ENCODE data around the gene PRSS36.
"Not testable (repeated sequence)": the region's sequence is repeated elsewhere in the genome, so short reads cannot be mapped to it uniquely, and the experiment has no call there.

PRSS36 gene

DNA sequence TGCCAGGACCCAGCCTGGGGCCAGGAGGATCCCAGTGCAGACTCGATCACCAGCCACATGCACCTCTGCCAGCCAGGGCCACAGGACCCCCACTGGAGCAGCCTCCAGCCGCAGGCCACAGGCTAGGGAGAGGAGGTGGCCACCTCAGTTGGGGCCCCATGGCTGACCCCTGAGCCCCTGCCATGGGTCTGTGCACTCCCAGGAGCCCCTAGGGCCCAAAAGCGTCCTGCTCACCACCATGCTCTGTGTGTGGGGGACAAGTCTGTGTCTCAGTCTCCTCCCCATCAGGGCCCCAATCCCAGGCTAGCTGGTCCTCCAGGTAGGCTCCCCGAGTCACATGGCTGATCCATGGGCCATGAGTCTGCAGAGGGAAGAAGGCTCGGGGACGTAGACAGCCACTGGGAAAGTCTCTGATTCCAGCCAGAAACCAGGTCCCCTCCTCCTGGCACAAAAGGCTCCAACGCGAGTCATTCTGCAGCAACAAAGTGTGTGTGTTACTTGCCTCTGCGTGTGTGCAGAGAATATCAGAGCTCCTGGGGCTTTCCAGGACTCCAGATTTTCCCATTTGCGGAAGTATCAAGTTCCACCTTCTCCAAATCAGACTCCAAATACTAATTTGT, 8.3 kb downstream of the PRSS36 start:
- no peak for DNase-seq

DNA sequence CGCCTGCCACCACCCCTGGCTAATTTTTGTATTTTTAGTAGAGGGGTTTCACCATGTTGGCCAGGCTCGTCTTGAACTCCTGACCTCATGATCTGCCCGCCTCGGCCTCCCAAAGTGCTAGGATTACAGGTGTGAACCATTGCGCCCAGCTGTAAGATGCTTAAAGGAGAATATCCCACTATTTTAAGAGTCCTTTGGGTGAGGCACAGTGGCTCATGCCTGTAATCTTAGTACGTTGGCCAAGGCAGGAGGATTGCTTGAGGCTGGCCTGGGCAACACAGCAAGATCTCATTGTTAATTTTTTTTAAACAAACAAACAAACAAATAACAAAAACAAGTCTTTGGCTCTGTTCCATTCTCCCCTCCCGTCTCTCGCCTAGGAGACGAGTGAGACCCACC, 8.8 kb downstream of the PRSS36 start:
- DNase-seq, result not testable (repeated sequence)

DNA sequence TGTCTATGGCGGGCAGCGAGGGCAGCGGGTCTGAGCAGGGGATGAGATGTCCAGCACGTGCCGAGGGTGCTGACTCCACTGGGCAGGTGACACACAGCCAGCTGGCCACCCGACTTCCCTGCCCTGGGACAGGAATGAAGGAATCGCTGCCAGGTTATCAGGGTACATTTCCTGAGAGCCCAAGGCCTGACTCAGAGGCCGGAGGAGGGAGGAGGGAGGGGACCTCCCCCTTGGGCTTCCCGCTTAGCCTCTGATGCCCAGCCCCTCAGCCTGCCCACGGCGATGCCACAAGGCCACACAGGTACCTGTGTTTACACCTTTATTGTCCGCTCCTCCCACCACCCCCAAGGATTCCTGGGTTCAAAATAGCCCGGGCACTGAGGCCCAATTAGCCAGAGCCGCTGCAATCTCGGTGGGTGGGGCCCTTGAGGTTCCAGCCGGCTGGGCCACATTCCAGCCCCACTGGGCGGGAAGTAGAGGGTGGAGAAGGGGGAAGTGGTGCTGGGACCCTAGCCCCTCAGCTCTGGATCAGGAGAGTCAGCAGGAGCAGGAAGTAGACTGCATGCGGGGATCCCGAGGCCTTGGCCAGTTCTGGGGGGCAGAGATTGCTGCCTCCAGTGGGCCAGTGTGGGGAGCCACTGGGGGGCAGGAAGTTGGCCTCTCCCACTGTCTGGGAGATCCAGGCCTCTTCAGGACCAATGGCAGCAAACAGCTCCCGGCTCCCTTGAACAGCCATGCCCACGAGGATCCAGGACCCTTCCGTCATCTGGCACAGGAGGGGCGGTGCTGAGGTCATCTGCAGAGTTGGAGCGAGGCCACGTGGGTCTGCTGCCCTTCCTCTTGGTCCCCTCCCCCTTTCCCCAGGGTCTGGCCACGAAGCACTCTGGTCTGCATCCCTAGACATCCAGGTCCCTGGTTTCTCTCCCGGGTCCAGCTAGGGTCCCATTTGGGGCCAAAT, 11.0 kb downstream of the PRSS36 start:
- no peak for DNase-seq

DNA sequence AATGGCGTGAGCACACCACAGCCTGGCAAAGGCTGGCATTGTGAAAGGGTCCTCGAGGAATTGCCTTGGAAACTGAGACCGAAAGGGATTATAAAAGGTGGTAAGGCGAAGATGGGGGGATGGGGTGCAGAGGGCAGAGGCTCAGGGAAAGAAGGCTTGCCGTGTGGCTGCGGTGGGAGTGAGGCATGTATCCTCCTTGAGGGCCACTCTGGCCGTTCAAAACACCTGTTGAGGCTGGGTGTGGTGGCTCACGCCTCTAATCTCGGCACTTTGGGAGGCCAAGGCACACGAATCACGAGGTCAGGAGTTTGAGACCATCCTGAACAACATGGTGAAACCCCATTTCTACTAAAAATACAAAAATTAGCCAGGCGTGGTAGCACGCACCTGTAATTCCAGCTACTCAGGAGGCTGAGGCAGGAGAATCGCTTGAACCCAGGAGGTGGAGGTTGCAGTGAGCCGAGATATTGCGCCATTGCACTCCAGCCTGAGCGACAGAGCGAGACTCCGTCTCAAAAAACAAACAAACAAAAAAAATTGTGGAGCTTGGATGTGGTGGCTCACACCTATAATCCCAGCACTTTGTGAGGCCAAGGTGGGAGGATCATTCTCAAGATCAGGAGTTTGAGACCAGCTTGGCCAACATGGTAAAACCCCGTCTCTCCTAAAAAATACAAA, 12.9 kb downstream of the PRSS36 start:
- DNase-seq, result not testable (repeated sequence)

DNA sequence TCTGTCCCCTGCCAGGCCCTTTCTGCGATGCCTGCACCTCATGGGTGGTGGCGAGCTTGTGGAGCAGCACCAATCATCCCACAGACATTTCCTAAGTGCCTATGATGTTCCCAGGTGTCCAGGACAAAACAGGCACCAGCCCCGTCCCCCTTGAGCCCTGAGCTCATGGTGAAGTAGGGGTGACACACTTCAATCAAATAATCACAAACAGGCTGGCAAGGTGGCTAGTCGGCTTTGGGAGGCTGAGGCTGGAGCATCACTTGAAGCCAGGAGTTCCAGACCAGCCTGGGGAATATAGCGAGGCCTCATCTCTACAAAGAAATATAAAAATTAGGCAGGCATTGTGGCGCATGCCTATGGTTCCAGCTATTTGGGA, 13.6 kb downstream of the PRSS36 start:
- no peak for DNase-seq

DNA sequence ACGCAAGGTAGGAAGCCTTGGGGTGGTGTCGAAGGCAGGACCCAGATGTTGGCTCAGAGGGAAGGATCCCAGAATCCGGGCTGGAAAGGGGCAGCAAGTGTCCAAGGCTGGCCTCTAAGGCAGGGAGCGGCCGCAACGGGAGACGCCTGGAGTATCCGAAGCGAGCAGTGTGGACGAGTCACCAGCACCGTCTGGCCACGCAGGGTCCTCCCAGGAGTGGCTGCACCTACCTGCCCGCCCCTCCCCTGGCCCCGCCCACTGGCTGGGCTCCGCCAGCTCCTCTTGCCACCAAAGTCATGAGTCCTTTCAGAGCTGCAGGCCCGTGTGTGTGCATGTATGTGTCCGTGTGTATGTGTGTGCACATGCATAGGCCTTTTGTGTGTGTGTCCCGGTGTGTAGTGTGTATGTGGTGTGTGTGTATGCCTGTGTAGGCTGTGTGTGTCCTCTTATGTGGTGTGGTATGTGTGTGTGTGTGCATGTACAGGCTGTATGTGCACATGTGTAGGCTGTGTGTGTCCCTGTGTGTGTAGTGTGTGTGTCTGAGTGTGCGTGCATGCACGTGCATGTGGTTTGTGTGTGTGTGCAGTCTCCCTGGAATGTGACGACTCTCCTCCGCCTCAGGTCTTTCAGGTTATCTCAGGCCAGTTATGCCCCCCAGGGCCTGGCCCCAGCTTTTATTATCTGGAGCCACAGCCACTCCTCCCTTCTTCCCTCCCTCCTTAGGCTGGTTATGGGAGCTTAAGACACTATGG, 14.2 kb downstream of the PRSS36 start, which contains the start of gene PRSS8:
TSS of gene PRSS8 (minus strand) at position 193 of the 752 bp plus-strand sequence. CDS start 229 bp downstream, outside the sequence.
- DNase-seq, result peak; percentile 41

DNA sequence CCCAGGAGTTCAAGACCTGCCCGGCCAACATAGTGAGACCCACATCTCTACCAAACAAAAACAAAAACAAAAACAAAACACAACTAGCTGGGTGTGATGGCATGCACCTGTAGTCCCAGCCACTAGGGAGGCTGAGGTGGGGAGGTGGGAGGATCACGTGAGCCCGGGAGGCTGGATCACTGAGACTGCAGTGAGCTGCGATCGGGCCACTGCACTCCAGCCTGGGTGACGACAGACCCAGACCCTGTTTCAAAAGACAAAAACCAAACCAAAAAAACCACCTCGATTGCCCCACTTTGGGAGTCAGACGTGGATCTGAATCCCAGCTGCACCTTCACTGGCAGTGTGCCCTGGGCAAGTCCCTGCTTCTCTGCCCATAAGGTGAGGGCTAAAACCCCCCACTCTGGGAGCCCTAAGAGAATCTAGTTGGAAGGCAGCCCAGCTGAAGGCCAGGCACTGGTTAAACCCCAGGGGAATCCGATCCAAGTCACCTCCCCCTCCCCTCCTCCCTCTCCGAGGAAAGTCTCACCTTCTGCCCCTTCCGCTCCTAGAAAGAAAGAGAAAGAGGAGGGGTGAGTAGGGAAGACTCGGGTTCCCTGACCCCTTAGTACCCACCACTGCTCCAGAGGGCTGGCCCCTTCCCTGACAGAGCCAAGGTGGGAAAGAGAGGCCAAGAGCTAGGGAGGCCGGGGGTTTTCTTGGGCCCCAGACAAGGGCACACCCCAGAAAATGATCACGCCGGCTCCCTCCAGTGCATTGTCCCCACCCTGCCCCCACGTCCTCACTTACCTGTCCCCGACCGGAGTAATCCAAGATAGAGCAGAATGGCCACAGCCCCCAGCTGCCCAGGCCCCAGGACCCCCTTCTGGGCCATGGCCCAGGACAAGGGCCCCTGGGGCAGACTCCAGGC, 15.0 kb downstream of the PRSS36 start:
- DNase-seq, result peak; percentile 57

DNA sequence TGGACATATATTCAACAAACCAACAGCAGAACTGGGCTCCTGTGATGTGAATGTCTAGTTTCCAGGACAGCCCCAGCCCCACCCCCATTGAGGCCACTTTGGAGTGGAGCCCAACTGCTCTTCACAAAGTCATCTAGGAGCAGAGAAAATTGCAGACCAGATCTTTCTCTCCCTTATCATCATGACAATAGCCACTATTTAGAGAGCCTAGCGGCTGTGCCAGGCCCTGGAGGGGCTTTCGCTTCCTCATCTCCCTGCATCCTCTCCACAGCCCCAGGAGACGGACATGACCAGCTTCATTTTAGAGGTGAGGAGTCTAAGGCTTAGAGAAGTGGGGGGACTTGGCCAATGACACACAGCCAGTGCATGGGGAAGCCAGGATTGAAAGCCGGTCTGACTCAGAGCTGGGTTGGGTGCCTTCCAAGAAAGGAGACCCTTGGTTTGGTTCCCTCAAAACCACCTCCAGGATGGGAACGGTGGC, 15.7 kb downstream of the PRSS36 start:
- DNase-seq, result peak; percentile 28

DNA sequence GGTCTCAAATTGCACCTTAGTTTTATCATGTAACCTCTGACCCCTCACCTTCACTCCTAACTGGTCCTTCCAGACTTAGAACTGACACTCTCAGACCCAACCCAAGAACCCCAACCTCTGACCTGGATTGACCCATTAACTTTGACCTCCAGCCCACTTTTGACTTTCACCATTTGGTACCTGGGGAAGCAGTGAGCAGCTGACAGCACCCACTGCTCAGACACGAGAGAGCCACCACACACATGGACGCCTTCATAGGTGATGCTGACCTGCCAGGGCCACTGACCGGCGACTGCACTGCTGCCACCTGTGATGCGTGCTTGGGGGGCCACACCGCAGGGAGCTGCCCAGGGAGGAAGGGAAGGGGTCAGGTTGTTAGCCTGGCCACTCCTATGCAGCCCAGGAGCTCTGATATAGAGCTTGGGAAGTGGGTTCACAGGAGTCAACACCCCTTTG, 16.8 kb downstream of the PRSS36 start:
- DNase-seq, result no peak

DNA sequence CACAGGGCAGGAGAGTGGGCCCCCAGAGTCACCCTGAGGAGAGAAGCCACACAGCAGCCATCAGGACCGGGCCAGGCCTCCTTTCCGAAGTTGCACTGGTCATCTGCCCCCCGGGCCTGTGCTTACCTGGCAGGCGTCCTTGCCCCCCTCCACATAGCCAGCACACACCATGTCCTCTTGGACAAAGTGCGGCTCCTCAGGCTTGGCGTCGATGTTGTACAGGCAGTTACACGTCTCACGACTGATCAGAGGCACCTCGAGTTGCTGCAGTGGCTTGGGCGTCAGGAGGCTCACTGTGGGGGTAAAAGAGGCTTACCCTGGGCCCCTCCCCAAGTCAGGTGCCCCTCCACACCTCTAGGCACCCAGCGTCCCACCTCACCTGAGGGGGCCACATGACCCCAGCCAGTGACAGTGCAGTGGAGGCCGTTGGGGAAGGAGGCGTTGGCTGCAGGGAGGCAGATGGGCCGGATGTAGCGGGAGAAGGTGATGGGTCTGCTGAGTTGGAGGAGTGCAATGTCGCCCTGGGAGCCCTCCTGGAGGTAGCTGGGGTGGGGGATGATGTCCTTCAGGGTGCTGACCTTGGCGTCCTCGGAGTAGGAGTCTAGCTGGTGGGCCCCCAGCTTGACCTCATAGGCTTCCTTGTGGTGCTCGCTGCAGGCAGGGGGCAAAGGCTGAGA, 17.4 kb downstream of the PRSS36 start:
- DNase-seq, result no peak

DNA sequence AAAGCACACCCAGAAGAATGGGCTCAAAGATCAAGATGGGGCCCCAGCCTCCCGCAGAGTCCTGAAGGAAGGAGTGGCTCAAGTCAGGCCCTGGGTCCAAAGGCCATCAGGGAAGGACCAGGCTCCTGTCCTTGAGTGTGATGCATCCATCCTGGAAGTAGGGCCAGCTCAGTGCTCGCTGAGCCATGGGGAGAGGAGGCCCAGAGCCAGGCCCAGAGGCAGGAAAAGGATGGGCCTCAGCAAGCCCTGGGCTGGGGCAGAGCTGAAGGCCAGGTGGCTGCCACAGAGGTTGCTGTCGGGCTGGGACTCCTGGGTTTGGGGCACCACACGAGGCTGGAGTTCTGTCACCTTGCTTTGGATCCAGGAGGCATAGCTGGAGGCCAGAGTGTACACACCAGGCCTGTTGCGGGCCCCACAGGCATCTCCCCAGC, 18.0 kb downstream of the PRSS36 start:
- no peak for DNase-seq

DNA sequence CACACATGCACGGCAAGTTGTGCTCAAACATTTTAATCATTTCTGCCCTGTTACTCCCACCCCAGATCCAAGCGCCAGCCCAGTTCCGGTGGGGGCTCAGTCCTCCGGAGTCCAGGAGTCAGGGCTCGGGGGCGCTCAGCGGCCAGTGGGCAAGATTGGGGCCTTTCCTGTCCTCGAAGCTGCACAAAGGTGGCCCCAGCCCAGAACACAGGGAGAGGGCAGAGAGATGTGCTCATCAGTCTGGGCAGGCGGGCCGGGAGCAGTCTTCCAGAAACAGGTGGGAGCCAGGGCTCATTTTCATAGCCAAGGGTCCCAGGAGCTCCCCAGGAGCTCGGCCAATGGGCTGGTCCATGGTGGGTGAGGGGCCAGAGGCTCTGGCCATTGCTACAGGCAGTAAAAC, 18.4 kb downstream of the PRSS36 start:
- no peak for DNase-seq

DNA sequence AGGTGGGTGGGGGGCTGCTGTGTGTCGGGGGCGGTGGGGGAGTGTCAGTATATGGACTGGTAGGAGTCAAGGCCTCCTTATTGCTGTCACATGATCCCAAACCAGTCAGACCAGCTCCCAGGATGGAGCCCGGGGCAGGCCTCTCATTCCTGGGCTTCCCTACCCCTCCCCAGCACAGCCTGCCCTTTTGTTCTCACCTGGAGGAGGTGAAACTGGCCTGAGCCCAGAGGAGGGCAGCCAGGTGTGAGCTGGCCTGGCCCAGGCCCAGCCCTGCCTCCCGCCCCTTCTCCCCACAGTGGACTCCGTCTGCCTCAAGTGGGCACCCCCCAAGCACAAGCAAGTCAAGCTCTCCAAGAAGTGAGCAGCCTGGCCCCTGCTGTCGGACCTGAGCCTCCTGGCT, 19.0 kb downstream of the PRSS36 start:
- peak; percentile 78 for DNase-seq

DNA sequence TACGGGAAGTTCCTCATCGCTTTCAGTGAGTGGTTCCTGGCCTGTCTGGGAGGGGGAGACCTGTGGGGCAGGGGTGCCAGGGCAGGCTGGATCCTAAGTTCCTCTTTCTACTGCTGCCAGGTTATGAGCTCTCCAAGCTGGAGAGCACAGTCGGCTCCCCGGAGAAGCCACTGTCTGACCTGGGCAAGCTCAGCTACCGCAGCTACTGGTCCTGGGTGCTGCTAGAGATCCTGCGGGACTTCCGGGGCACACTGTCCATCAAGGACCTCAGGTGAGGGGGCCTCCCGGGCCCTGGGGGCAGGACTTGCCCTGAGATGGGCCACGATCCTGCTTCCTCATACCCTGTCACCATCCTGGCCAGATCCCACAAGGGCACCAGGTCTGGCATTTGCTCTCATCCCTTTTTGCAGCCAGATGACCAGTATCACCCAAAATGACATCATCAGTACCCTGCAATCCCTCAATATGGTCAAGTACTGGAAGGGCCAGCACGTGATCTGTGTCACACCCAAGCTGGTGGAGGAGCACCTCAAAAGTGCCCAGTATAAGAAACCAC, 19.5 kb downstream of the PRSS36 start:
- no peak for DNase-seq

DNA sequence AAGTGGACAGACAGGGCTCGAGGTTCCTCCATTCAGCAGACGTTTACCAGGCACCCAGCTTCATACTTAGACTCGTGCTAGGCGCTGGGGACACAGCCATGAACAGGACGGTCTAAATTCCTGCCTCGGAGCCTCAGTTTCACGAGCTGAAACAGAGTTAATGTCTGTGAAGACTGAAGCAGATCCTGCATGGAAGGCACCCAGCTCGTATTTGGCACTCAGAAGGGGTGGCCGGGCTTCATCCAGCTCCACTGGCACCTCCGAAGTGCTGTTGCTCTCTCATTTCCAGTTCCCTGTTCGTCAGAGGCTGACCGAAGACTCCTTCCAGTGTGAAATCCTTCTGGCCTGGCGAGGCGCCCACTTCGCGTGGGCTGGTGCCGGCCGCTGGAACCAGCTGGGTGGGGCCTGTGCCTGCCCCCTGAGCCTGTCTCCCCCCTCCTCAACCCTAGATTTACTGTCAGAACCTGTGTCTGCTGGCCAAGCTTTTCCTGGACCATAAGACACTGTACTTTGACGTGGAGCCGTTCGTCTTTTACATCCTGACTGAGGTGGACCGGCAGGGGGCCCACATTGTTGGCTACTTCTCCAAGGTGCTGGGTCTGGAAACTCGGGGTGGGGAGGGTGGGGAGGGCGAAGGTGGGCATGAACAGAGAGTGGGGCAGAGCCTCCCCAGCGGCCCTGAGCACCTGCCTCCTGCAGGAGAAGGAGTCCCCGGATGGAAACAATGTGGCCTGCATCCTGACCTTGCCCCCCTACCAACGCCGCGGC, 20.1 kb downstream of the PRSS36 start:
- no peak for DNase-seq

DNA sequence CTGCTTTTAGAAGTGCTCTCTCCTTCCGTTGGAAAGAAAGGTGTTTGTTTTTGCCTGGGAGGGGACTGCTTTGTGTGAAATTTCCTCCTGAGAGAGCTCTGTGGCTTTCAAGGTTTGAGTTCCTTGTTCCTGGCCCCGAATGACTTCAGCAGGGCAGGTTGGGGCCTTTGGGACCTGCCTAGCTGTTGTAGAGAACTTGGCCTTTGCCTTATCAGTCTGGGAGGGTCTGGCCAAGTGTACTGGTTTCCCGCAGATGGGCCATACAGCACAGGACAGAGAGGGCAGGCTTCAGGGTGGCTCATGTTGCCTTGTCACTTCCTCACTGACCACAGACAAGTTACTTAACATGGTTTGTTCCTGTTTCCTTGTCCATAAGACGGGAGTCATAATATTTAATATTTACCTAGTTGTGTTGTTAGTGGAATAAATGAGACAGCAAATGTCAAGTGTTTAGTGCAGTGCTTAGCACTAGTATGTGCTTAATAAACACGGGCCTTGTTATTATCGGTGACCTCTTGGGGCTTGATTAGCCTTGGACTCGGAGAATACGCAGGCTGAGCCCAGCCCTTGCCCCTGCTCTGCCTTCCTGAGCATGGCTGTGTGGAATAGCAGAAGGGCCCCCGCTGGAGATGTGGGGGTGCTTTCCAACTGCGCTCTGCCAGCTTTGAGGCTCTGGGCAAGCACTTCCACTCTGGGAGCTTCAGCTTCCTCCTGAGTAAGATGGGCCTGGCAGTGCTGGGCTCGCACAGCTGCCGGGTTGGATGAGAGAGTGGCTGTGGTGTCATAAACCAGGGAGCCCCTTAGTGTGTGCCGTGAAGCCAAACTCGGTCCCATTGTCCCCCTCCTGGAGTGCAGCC, 20.9 kb downstream of the PRSS36 start:
- DNase-seq, result peak; percentile 41

DNA sequence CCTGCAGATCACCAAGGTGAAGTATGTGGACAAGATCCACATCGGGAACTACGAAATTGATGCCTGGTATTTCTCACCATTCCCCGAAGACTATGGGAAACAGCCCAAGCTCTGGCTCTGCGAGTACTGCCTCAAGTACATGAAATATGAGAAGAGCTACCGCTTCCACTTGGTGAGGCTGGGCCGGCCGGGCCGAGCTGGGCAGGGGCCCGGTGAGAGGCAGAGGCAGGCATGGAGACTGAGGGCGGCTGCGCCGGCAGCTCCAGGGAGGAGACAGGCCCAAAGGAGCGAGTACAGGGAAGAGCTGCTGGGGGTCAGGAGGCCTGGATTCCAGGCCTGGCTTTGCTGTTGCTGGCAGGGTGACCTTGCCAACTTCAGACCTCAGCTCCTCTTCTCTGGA, 22.7 kb downstream of the PRSS36 start:
- DNase-seq, result peak; percentile 29

DNA sequence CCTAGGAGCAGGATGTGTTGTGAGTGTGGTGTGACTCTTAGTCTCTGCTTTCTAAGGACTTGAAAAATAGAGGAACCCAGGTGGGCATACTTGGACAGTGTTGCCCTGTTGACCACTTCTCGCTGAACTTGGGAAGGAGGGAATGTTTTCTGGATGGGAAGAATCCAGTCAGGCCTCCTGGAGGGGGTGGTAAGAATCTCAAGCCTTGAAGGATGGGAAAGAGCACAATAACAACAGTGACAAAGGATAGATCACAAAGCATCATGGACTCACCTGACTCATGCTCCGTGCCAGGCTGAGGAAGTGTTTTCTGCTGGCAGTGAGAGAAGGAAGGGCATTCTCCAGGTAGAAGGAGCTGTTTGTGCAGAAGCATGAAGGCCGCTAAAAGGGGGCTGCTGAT, 24.0 kb downstream of the PRSS36 start:
- no peak for DNase-seq

DNA sequence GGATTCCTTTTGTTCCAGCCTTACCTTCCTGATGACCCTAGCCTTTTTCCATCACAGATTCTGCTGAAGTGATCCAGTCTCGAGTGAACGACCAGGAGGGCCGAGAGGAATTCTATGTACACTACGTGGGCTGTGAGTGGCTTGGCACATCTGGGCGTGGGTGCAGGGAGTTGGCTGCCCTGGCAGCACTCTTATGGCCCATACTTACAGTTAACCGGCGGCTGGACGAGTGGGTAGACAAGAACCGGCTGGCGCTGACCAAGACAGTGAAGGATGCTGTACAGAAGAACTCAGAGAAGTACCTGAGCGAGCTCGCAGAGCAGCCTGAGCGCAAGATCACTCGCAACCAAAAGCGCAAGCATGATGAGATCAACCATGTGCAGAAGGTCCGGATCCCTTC, 29.7 kb downstream of the PRSS36 start:
- DNase-seq, result no peak

Data from NCI-H2029 (cell line).